GM18519 (cell line): ENCODE data around the gene FHIT.

Experiments
- ATAC-seq: cut with Tn5 transposase; IDR thresholded peaks from one replicate; pipeline ENCODE4 v1.9.1; 2021; ENCODE audit warnings: mild to moderate bottlenecking, moderate library complexity; ENCODE audit not compliant: unreplicated experiment, low FRiP score

FHIT gene

GRCh38 chr3:60788185-60788584 is 463.1 kb downstream of the FHIT start:
- ATAC-seq, result no peak

- no peak for ATAC-seq
Measured at GRCh38 chr3:60781935-60782334, 469.3 kb downstream of the FHIT start.

GRCh38 chr3:60779637-60780036 is 471.6 kb downstream of the FHIT start:
- ATAC-seq, result no peak

GRCh38 chr3:60775985-60776384 is 475.3 kb downstream of the FHIT start:
- ATAC-seq, result no peak

GRCh38 chr3:60774617-60775016 is 476.6 kb downstream of the FHIT start:
- no peak for ATAC-seq

GRCh38 chr3:60772584-60772983 is 478.7 kb downstream of the FHIT start:
- ATAC-seq, result no peak

GRCh38 chr3:60771766-60772165 is 479.5 kb downstream of the FHIT start:
- ATAC-seq, result no peak

- no peak for ATAC-seq
Measured at GRCh38 chr3:60770532-60770931, 480.7 kb downstream of the FHIT start.

GRCh38 chr3:60767536-60767935 is 483.7 kb downstream of the FHIT start:
- ATAC-seq, result no peak

- no peak for ATAC-seq
Measured at GRCh38 chr3:60765776-60766175, 485.5 kb downstream of the FHIT start.

GRCh38 chr3:60764870-60765269 is 486.4 kb downstream of the FHIT start:
- ATAC-seq, result no peak

- ATAC-seq, result no peak
Measured at GRCh38 chr3:60760145-60760544, 491.1 kb downstream of the FHIT start.

- no peak for ATAC-seq
Measured at GRCh38 chr3:60759439-60759838, 491.8 kb downstream of the FHIT start.

GRCh38 chr3:60758831-60759230 is 492.4 kb downstream of the FHIT start:
- no peak for ATAC-seq

- no peak for ATAC-seq
Measured at GRCh38 chr3:60758171-60758570, 493.1 kb downstream of the FHIT start.

- no peak for ATAC-seq
Measured at GRCh38 chr3:60757724-60758123, 493.5 kb downstream of the FHIT start.

- ATAC-seq, result no peak
Measured at GRCh38 chr3:60756241-60757030, 494.8 kb downstream of the FHIT start.

GRCh38 chr3:60755094-60755493 is 496.2 kb downstream of the FHIT start:
- no peak for ATAC-seq

- no peak for ATAC-seq
Measured at GRCh38 chr3:60754617-60755016, 496.6 kb downstream of the FHIT start.

- ATAC-seq, result no peak
Measured at GRCh38 chr3:60752809-60753208, 498.4 kb downstream of the FHIT start.

- no peak for ATAC-seq
Measured at GRCh38 chr3:60746695-60747416, 504.4 kb downstream of the FHIT start.

- ATAC-seq, result no peak
Measured at GRCh38 chr3:60746043-60746638, 505.1 kb downstream of the FHIT start.
